ENCODE results near the gene TMEM63A.

TMEM63A gene

GRCh38 chr1:225823811-225824261 lies 58.3 kb downstream of the TMEM63A start:
- TF ChIP-seq CTCF (IDR thresholded peaks at IDR 0.05; ENCODE audit: low read depth, low read length): no peak
- no peak overlapping the region for H3K4me3 ChIP-seq (ENCODE audit: low read depth, low read length)

GRCh38 chr1:225822655-225823403 lies 59.4 kb downstream of the TMEM63A start:
- H3K4me3 ChIP-seq (ENCODE audit: low read depth, low read length): no peak overlapping the region
- TF ChIP-seq CTCF (IDR thresholded peaks at IDR 0.05; ENCODE audit: low read depth, low read length): no peak

GRCh38 chr1:225820522-225821120 lies 61.6 kb downstream of the TMEM63A start:
- TF ChIP-seq CTCF (IDR thresholded peaks at IDR 0.05; ENCODE audit: low read depth, low read length): no peak
- H3K4me3 ChIP-seq (ENCODE audit: low read depth, low read length): no peak overlapping the region

- TF ChIP-seq CTCF (IDR thresholded peaks at IDR 0.05; ENCODE audit: low read depth, low read length): no peak
These were observed 62.6 kb downstream of the TMEM63A start for GRCh38 chr1:225819346-225820192.

GRCh38 chr1:225818229-225818628 lies 64.0 kb downstream of the TMEM63A start:
- H3K4me3 ChIP-seq (ENCODE audit: low read depth, low read length): no peak overlapping the region
- TF ChIP-seq CTCF (IDR thresholded peaks at IDR 0.05; ENCODE audit: low read depth, low read length): no peak

More at GRCh38 chr1:225819346-225820192, 62.6 kb downstream of the TMEM63A start:
- H3K4me3 ChIP-seq (ENCODE audit: low read depth, low read length): no peak overlapping the region

- no peak overlapping the region for H3K4me3 ChIP-seq (ENCODE audit: low read depth, low read length)
- no peak for TF ChIP-seq CTCF (IDR thresholded peaks at IDR 0.05; ENCODE audit: low read depth, low read length)
These were observed 64.5 kb downstream of the TMEM63A start for GRCh38 chr1:225817611-225818061.
